Tibial nerve (tissue), 4 donors: ENCODE data around the gene KLHL22.

ENCODE experiments used
- EP300 ChIP-seq, 2 donors: sonication (generic); formaldehyde crosslinking; IDR thresholded peaks; one replicate each; pipeline ENCODE4 v1.6.1; 2017; ENCODE audit warnings: antibody characterized with exemption in 2 of 2, mild to moderate bottlenecking in 1 of 2
- POLR2A ChIP-seq, 2 donors: fragments of 450-650 bp; IDR thresholded peaks; one replicate each; pipeline ENCODE4 v1.6.1; 2017; ENCODE audit warnings: antibody characterized with exemption in 2 of 2, mild to moderate bottlenecking in 2 of 2, moderate library complexity in 2 of 2
- TF ChIP-seq, protein P1 (sequence below), 5 experiments: fragments of 200-600 bp in 3 of 5; fragments of 450-650 bp in 2 of 5; sonication (generic) in 3 of 5; IDR thresholded peaks; one replicate each; pipeline ENCODE4 v1.5.1; 2016 to 2019; ENCODE audit warnings: antibody characterized with exemption in 5 of 5, mild to moderate bottlenecking in 3 of 5, moderate library complexity in 2 of 5

GRCh38 chr22:20536590-20537324 is 41.2 kb upstream of the KLHL22 start:
- TF ChIP-seq, protein P1, sequence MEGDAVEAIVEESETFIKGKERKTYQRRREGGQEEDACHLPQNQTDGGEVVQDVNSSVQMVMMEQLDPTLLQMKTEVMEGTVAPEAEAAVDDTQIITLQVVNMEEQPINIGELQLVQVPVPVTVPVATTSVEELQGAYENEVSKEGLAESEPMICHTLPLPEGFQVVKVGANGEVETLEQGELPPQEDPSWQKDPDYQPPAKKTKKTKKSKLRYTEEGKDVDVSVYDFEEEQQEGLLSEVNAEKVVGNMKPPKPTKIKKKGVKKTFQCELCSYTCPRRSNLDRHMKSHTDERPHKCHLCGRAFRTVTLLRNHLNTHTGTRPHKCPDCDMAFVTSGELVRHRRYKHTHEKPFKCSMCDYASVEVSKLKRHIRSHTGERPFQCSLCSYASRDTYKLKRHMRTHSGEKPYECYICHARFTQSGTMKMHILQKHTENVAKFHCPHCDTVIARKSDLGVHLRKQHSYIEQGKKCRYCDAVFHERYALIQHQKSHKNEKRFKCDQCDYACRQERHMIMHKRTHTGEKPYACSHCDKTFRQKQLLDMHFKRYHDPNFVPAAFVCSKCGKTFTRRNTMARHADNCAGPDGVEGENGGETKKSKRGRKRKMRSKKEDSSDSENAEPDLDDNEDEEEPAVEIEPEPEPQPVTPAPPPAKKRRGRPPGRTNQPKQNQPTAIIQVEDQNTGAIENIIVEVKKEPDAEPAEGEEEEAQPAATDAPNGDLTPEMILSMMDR (IDR thresholded peaks at IDR 0.05), result no peak
- TF ChIP-seq POLR2A (IDR thresholded peaks at IDR 0.05) (no peak), EP300 (IDR thresholded peaks at IDR 0.05) (no peak)
